ENCODE measurements around the gene DMPK. TPM values are rescaled to one million over a fixed set of nuclear protein-coding genes. Genes with fewer than 3 reads are reported as not detected.

Gene DMPK
- total and polyA plus RNA-seq, 9 of the 15 experiments (the other 6 are each of a cell fraction or from before 2014, with no cell fraction given): 0.24 to 31.3 (median 7.3) TPM

GRCh38 chr19:45730368-45731288 is 51.7 kb downstream of the DMPK start, which contains the start of gene FBXO46 (continued):
- TF ChIP-seq ZNF445 (CRISPR knock-in tag; IDR thresholded peaks at IDR 0.05; ENCODE audit: low read depth): no peak
- no peak for TF ChIP-seq ZNF77 (CRISPR knock-in tag; IDR thresholded peaks at IDR 0.05)
- no peak for TF ChIP-seq KAT7 (CRISPR knock-in tag; IDR thresholded peaks at IDR 0.05; ENCODE audit: borderline replicate concordance)
- no peak for TF ChIP-seq ETS2 (tag; IDR thresholded peaks at IDR 0.05; ENCODE audit: borderline replicate concordance, poor library complexity, severe bottlenecking)
- TF ChIP-seq ELK3 (CRISPR knock-in tag; IDR thresholded peaks at IDR 0.05): no peak
- TF ChIP-seq NFE2 (IDR thresholded peaks at IDR 0.05; ENCODE audit: low read depth): no peak
- TF ChIP-seq ZNF507 (tag; conservative IDR thresholded peaks at IDR 0.05): no peak
- TF ChIP-seq SFPQ (IDR thresholded peaks at IDR 0.05; ENCODE audit: low read depth, low read length): no peak
- no peak for TF ChIP-seq RBM22 (IDR thresholded peaks at IDR 0.05; ENCODE audit: low read depth, low read length, poor library complexity, severe bottlenecking)
- TF ChIP-seq CHD1 (IDR thresholded peaks at IDR 0.05; ENCODE audit: low read length): no peak
- peak; percentile 49; the same call in 1 of the 2 replicates for TF ChIP-seq ZKSCAN1 (IDR thresholded peaks at IDR 0.05; ENCODE audit: low read depth, low read length)
- TF ChIP-seq ZHX1 (conservative IDR thresholded peaks at IDR 0.05; ENCODE audit: low read length): no peak
- no peak for TF ChIP-seq ZBTB12 (CRISPR knock-in tag; IDR thresholded peaks at IDR 0.05)
- TF ChIP-seq BRCA1 (IDR thresholded peaks at IDR 0.05): no peak
- no peak for TF ChIP-seq BRCA1 (CRISPR knock-in tag; IDR thresholded peaks at IDR 0.05)
- no peak for TF ChIP-seq COPS2 (conservative IDR thresholded peaks at IDR 0.05)
- no peak for TF ChIP-seq ARNT (IDR thresholded peaks at IDR 0.05)
- no peak for TF ChIP-seq SNIP1 (IDR thresholded peaks at IDR 0.05; ENCODE audit: low read depth)
- TF ChIP-seq ATF6 (CRISPR knock-in tag; IDR thresholded peaks at IDR 0.05): no peak

All from K562 (cell line).